NCI-H345 treated with DMSO at 0.1 percent for 48 hours (cell line): Measurements from ENCODE around the gene HSPA12B.

Experiments
- DNase-seq: peaks from one replicate; lab custom pipeline; 2025; ENCODE audit not compliant: unreplicated experiment; lab: John Stamatoyannopoulos, UW

Gene HSPA12B

GRCh38 chr20:3763671-3764601 lies 31.5 kb downstream of the HSPA12B start:
- no peak for DNase-seq

GRCh38 chr20:3764659-3765058 lies 32.2 kb downstream of the HSPA12B start:
- DNase-seq: no peak

- DNase-seq: no peak
These were observed 32.8 kb downstream of the HSPA12B start for GRCh38 chr20:3765171-3765882.

- no peak for DNase-seq
These were observed 34.1 kb downstream of the HSPA12B start for GRCh38 chr20:3766422-3767109.

GRCh38 chr20:3767110-3767426 lies 34.6 kb downstream of the HSPA12B start:
- DNase-seq: no peak

GRCh38 chr20:3767427-3768341 lies 35.2 kb downstream of the HSPA12B start, which contains the start of gene ADISSP:
Gene ADISSP, minus strand, starts transcription at chr20:3767753. Its CDS starts 7,653 bp downstream, at chr20:3760100.
- peak; percentile 99 for DNase-seq

GRCh38 chr20:3768342-3769130 lies 36.1 kb downstream of the HSPA12B start:
- peak; percentile 82 for DNase-seq

- DNase-seq: no peak
These were observed 39.1 kb downstream of the HSPA12B start for GRCh38 chr20:3771552-3772058.

- no peak for DNase-seq
These were observed 43.1 kb downstream of the HSPA12B start for GRCh38 chr20:3775457-3776108.

GRCh38 chr20:3777381-3777715 lies 44.9 kb downstream of the HSPA12B start:
- DNase-seq: no peak

- no peak for DNase-seq
These were observed 45.5 kb downstream of the HSPA12B start for GRCh38 chr20:3777716-3778629.

- DNase-seq: no peak
These were observed 46.5 kb downstream of the HSPA12B start for GRCh38 chr20:3778976-3779375.

GRCh38 chr20:3781153-3781910 lies 48.8 kb downstream of the HSPA12B start, which contains the start of gene SPEF1:
Gene SPEF1, minus strand, starts transcription at chr20:3781448. Its CDS starts 161 bp downstream, at chr20:3781287.
- peak; percentile 95 for DNase-seq

GRCh38 chr20:3782597-3782996 lies 50.1 kb downstream of the HSPA12B start:
- no peak for DNase-seq

GRCh38 chr20:3783068-3783489 lies 50.6 kb downstream of the HSPA12B start:
- no peak for DNase-seq

- no peak for DNase-seq
These were observed 51.2 kb downstream of the HSPA12B start for GRCh38 chr20:3783511-3784195.
